Keratinocyte (primary cell): ENCODE results near the gene LRBA. TPM values are rescaled to one million over a fixed set of nuclear protein-coding genes. Genes with fewer than 3 reads are reported as not detected.

Source experiments
- DNase-seq: peaks from one replicate; pipeline ENCODE4 v3.0.0-alpha.2; 2011; ENCODE audit warnings: low read depth, missing footprints, low spot score
- FAIRE-seq: peaks from 2 replicates; lab custom pipeline; 2011; peaks lifted over from hg19 to GRCh38; lab: Jason Lieb, UNC
- H2AFZ ChIP-seq: 2 replicates; pipeline ENCODE4 v1.6.0; 2012; ENCODE audit warnings: low read length, control low read depth, inconsistent platforms; ENCODE audit not compliant: control insufficient read depth
- H3K27ac ChIP-seq: 2 replicates; pipeline ENCODE4 v1.5.1; 2011; ENCODE audit warnings: low read length; ENCODE audit not compliant: control insufficient read depth, insufficient read depth
- H3K27me3 ChIP-seq: 3 replicates; pipeline ENCODE4 v1.6.0; 2011; ENCODE audit warnings: low read length; ENCODE audit not compliant: control insufficient read depth, insufficient read depth; ENCODE audit errors: extremely low read depth
- H3K36me3 ChIP-seq, 2 experiments: 2 replicates in 1 of 2; 3 replicates in 1 of 2; pipeline ENCODE4 v1.5.1; 2011; ENCODE audit warnings: low read length in 2 of 2, mild to moderate bottlenecking in 1 of 2; ENCODE audit not compliant: control insufficient read depth in 2 of 2, insufficient read depth in 2 of 2; ENCODE audit errors: extremely low read depth in 1 of 2
- H3K4me1 ChIP-seq: 3 replicates; pipeline ENCODE4 v1.5.1; 2011; ENCODE audit warnings: low read length; ENCODE audit not compliant: control insufficient read depth, insufficient read depth; ENCODE audit errors: extremely low read depth
- H3K4me2 ChIP-seq: 3 replicates; pipeline ENCODE4 v1.6.0; 2011; ENCODE audit warnings: low read depth, low read length; ENCODE audit not compliant: control insufficient read depth, insufficient read depth; ENCODE audit errors: extremely low read depth
- H3K4me3 ChIP-seq, 3 experiments: fragments of 200-600 bp in 1 of 3; sonication (generic) in 1 of 3; 2 replicates in 2 of 3; 3 replicates in 1 of 3; pipeline ENCODE4 v1.5.1; 2011 to 2016; ENCODE audit warnings: low read length in 3 of 3, mild to moderate bottlenecking in 3 of 3, control low read depth in 2 of 3, inconsistent platforms in 1 of 3, low read depth in 1 of 3, mixed read lengths in 1 of 3, mixed run types in 1 of 3, moderate library complexity in 1 of 3; ENCODE audit not compliant: control insufficient read depth in 2 of 3, insufficient read depth in 2 of 3; ENCODE audit errors: extremely low read depth in 1 of 3
- H3K79me2 ChIP-seq: 2 replicates; pipeline ENCODE4 v1.6.0; 2012; ENCODE audit warnings: low read length; ENCODE audit not compliant: control insufficient read depth, insufficient read depth
- H3K9ac ChIP-seq: 3 replicates; pipeline ENCODE4 v1.6.0; 2011; ENCODE audit warnings: low read length; ENCODE audit not compliant: control insufficient read depth, insufficient read depth; ENCODE audit errors: extremely low read depth
- H3K9me1 ChIP-seq: 3 replicates; pipeline ENCODE4 v1.6.0; 2011; ENCODE audit warnings: low read length; ENCODE audit not compliant: control insufficient read depth, insufficient read depth; ENCODE audit errors: extremely low read depth
- H3K9me3 ChIP-seq: 2 replicates; pipeline ENCODE4 v1.5.1; 2012; ENCODE audit warnings: low read depth, low read length; ENCODE audit not compliant: control insufficient read depth
- H4K20me1 ChIP-seq: 3 replicates; pipeline ENCODE4 v1.6.0; 2011; ENCODE audit warnings: low read length; ENCODE audit not compliant: control insufficient read depth, insufficient read depth; ENCODE audit errors: extremely low read depth
- EZH2 ChIP-seq: IDR thresholded peaks from one replicate; pipeline ENCODE4 v1.6.1; 2012; ENCODE audit warnings: inconsistent platforms, mild to moderate bottlenecking, low read length, moderate library complexity
- dilution Hi-C: fragments of 300-500 bp; cut with MboI; formaldehyde crosslinking; loops from one replicate; pipeline ENCODE4 v1.7.0; 2020; ENCODE audit warnings: low sequenced_read_pairs; ENCODE audit not compliant: extremely low pct_ligation_motif_present
- polyA plus RNA-seq, 5 experiments: library from polyadenylated mRNA; depleted of rRNA in 3 of 5; stranded (reverse) in 3 of 5; stranded (forward) in 1 of 5; unstranded in 1 of 5; fragments of >200 nt; gene quantifications; 1 replicate in 1 of 5; 2 replicates in 3 of 5; 3 replicates in 1 of 5; pipeline versions ENCODE4 v1.2.1 to v1.2.3, GENCODE V29; 2011 to 2012; ENCODE audit warnings: missing spikeins in 2 of 5, low read depth in 1 of 5, low replicate concordance in 1 of 5
- TF ChIP-seq, protein P1 (sequence below), 3 experiments: IDR thresholded peaks in 1 of 3; conservative IDR thresholded peaks in 1 of 3; optimal IDR thresholded peaks in 1 of 3; 2 replicates in 2 of 3; 3 replicates in 1 of 3; pipeline versions ENCODE3 to v1.5.1; 2011; ENCODE audit warnings: low read length in 3 of 3, mild to moderate bottlenecking in 3 of 3, moderate library complexity in 2 of 3, control low read depth in 1 of 3, inconsistent platforms in 1 of 3; ENCODE audit not compliant: insufficient read depth in 2 of 3; ENCODE audit errors: extremely low read depth in 1 of 3

LRBA gene
- polyA plus RNA-seq, 1 donor (not counting 4 experiments of a cell fraction or from before 2014, with no cell fraction given) = 35.6 TPM

- Histone ChIP-seq H3K9ac (no peak overlapping the region), H3K9me1 (no peaks in the 10 kb centered on the region), H3K27ac (no peak overlapping the region), H3K9me3 (no peaks in the 10 kb centered on the region), H2AFZ (no peak overlapping the region), H3K4me3 (no peak overlapping the region), H3K4me2 (no peak overlapping the region), H4K20me1 (no peaks in the 10 kb centered on the region), H3K4me1 (peaks cover 25% of the 10 kb centered on the region), H3K36me3 (no peaks in the 10 kb centered on the region), H3K79me2 (no peaks in the 10 kb centered on the region), H3K27me3 (no peaks in the 10 kb centered on the region)
- no peak for TF ChIP-seq EZH2
- TF ChIP-seq, protein P1, sequence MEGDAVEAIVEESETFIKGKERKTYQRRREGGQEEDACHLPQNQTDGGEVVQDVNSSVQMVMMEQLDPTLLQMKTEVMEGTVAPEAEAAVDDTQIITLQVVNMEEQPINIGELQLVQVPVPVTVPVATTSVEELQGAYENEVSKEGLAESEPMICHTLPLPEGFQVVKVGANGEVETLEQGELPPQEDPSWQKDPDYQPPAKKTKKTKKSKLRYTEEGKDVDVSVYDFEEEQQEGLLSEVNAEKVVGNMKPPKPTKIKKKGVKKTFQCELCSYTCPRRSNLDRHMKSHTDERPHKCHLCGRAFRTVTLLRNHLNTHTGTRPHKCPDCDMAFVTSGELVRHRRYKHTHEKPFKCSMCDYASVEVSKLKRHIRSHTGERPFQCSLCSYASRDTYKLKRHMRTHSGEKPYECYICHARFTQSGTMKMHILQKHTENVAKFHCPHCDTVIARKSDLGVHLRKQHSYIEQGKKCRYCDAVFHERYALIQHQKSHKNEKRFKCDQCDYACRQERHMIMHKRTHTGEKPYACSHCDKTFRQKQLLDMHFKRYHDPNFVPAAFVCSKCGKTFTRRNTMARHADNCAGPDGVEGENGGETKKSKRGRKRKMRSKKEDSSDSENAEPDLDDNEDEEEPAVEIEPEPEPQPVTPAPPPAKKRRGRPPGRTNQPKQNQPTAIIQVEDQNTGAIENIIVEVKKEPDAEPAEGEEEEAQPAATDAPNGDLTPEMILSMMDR (optimal IDR thresholded peaks at IDR 0.05 in 1 of 3, IDR thresholded peaks at IDR 0.05 in 1 of 3, conservative IDR thresholded peaks at IDR 0.05 in 1 of 3; ENCODE audit: extremely low read depth in 1 of 3, insufficient read depth in 2 of 3, low read length in 3 of 3) = no peak
- DNase-seq (no peak), FAIRE-seq (no peak)
- dilution Hi-C loops = no loop called here
Measured at GRCh38 chr4:150234246-150234645, 780.8 kb downstream of the LRBA start.

- Histone ChIP-seq H3K4me2 (no peak overlapping the region), H4K20me1 (no peaks in the 10 kb centered on the region), H3K79me2 (no peaks in the 10 kb centered on the region), H3K27me3 (no peaks in the 10 kb centered on the region), H3K9me1 (no peaks in the 10 kb centered on the region), H3K9ac (no peak overlapping the region), H3K9me3 (no peaks in the 10 kb centered on the region), H3K27ac (no peak overlapping the region), H3K36me3 (no peaks in the 10 kb centered on the region), H2AFZ (no peak overlapping the region), H3K4me1 (peaks cover 18% of the 10 kb centered on the region), H3K4me3 (no peak overlapping the region)
- no peak for DNase-seq
- no peak for FAIRE-seq
- no peak for TF ChIP-seq EZH2
- TF ChIP-seq, protein P1 (optimal IDR thresholded peaks at IDR 0.05 in 1 of 3, IDR thresholded peaks at IDR 0.05 in 1 of 3, conservative IDR thresholded peaks at IDR 0.05 in 1 of 3; ENCODE audit: extremely low read depth in 1 of 3, insufficient read depth in 2 of 3, low read length in 3 of 3) = no peak
- dilution Hi-C loops = no loop called here
Measured at GRCh38 chr4:150232029-150232428, 783.1 kb downstream of the LRBA start.
